GM21526 (cell line): ENCODE measurements around the gene ADRA1B.

Experiments
- ATAC-seq: cut with Tn5 transposase; IDR thresholded peaks from one replicate; pipeline ENCODE4 v1.9.1; 2021; ENCODE audit warnings: moderate library complexity; ENCODE audit not compliant: unreplicated experiment, low FRiP score

The ADRA1B gene

GRCh38 chr5:159901308-159901707 is 15.0 kb upstream of the ADRA1B start:
- no peak for ATAC-seq

GRCh38 chr5:159901772-159902171 is 14.5 kb upstream of the ADRA1B start:
- ATAC-seq, result no peak

GRCh38 chr5:159902444-159903121 is 13.7 kb upstream of the ADRA1B start:
- ATAC-seq, result no peak

- no peak for ATAC-seq
Observed at GRCh38 chr5:159903131-159903530, 13.2 kb upstream of the ADRA1B start.

GRCh38 chr5:159904874-159905273 is 11.4 kb upstream of the ADRA1B start:
- no peak for ATAC-seq

- no peak for ATAC-seq
Observed at GRCh38 chr5:159905496-159905895, 10.8 kb upstream of the ADRA1B start.

GRCh38 chr5:159906463-159906862 is 9.8 kb upstream of the ADRA1B start:
- ATAC-seq, result no peak

- no peak for ATAC-seq
Observed at GRCh38 chr5:159906943-159907342, 9.3 kb upstream of the ADRA1B start.

GRCh38 chr5:159907689-159908590 is 8.3 kb upstream of the ADRA1B start:
- no peak for ATAC-seq

- ATAC-seq, result no peak
Observed at GRCh38 chr5:159908591-159908940, 7.7 kb upstream of the ADRA1B start.

- no peak for ATAC-seq
Observed at GRCh38 chr5:159909126-159909525, 7.2 kb upstream of the ADRA1B start.

- ATAC-seq, result no peak
Observed at GRCh38 chr5:159910207-159910842, 6.0 kb upstream of the ADRA1B start.

- ATAC-seq, result no peak
Observed at GRCh38 chr5:159910843-159911229, 5.4 kb upstream of the ADRA1B start.

- no peak for ATAC-seq
Observed at GRCh38 chr5:159911349-159911748, 4.9 kb upstream of the ADRA1B start.

GRCh38 chr5:159912033-159912800 is 4.1 kb upstream of the ADRA1B start:
- ATAC-seq, result no peak

GRCh38 chr5:159913048-159913447 is 3.2 kb upstream of the ADRA1B start:
- no peak for ATAC-seq

GRCh38 chr5:159913501-159913900 is 2.8 kb upstream of the ADRA1B start:
- ATAC-seq, result no peak

- ATAC-seq, result no peak
Observed at GRCh38 chr5:159916841-159917761, 819 bp downstream of the ADRA1B start.

- ATAC-seq, result no peak
Observed at GRCh38 chr5:159917994-159918393, 1.7 kb downstream of the ADRA1B start.

- no peak for ATAC-seq
Observed at GRCh38 chr5:159921721-159922120, 5.4 kb downstream of the ADRA1B start.
